Ishikawa (cell line): ENCODE data around the gene FITM2.
A peak's percentile ranks its signal among the peaks of the same experiment; 100 is the strongest.

Experiments
- CEBPB ChIP-seq: IDR thresholded peaks from 2 replicates; pipeline ENCODE4 v1.6.1; 2012
- CREB1 ChIP-seq: IDR thresholded peaks from 2 replicates; pipeline ENCODE4 v1.6.1; 2012; ENCODE audit warnings: low read depth
- EGR1 ChIP-seq: IDR thresholded peaks from 2 replicates; pipeline ENCODE4 v1.6.1; 2012
- EP300 ChIP-seq: IDR thresholded peaks from 2 replicates; pipeline ENCODE4 v1.6.1; 2012; ENCODE audit warnings: borderline replicate concordance
- FOXM1 ChIP-seq: IDR thresholded peaks from 2 replicates; pipeline ENCODE4 v1.6.1; 2012; ENCODE audit warnings: low read depth, borderline replicate concordance
- NFIC ChIP-seq: IDR thresholded peaks from 2 replicates; pipeline ENCODE4 v1.6.1; 2012
- RAD21 ChIP-seq: IDR thresholded peaks from 2 replicates; pipeline ENCODE4 v1.6.1; 2012; ENCODE audit warnings: low read depth
- TAF1 ChIP-seq: IDR thresholded peaks from 2 replicates; pipeline ENCODE4 v1.6.1; 2012; ENCODE audit warnings: low read depth, mild to moderate bottlenecking
- TCF12 ChIP-seq: IDR thresholded peaks from 2 replicates; pipeline ENCODE4 v1.6.1; 2012; ENCODE audit warnings: low read depth
- TEAD4 ChIP-seq: IDR thresholded peaks from 2 replicates; pipeline ENCODE4 v1.6.1; 2012
- YY1 ChIP-seq: IDR thresholded peaks from 2 replicates; pipeline ENCODE4 v1.6.1; 2012; ENCODE audit warnings: low read depth
- ZBTB7A ChIP-seq: IDR thresholded peaks from 2 replicates; pipeline ENCODE4 v1.6.1; 2012; ENCODE audit warnings: low read depth
- TF ChIP-seq, protein P1 (sequence below): IDR thresholded peaks from 2 replicates; pipeline ENCODE4 v1.6.1; 2012
- TF ChIP-seq, protein P2 (sequence below): IDR thresholded peaks from 2 replicates; pipeline ENCODE4 v1.6.1; 2012
- TF ChIP-seq, protein P3 (sequence below): IDR thresholded peaks from 2 replicates; pipeline ENCODE4 v1.6.1; 2012; ENCODE audit warnings: low read depth, mild to moderate bottlenecking

Gene FITM2

DNA sequence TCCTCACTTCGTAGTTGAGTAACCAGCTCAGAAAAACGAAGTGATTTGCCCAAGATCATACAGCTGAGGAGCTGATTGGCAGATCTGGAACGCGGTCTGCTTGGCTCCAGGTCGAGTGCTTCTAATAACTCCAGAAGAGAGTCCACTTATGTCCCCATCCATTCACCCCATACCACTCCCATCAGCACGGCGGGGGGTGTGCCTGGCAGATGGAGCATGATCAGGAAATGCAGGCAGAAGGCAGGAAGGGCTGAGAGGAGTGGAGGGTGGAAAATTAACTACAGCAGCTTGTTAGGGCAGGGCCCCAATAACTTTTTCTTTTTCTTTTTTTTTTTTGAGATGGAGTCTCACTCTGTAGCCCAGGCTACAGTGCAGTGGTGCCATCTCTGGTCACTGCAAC lies 15.0 kb downstream of the FITM2 start:
- TF ChIP-seq TEAD4 (no peak), NFIC (no peak), TAF1 (no peak), ZBTB7A (no peak), EGR1 (no peak), RAD21 (no peak)
- TF ChIP-seq, protein P1, sequence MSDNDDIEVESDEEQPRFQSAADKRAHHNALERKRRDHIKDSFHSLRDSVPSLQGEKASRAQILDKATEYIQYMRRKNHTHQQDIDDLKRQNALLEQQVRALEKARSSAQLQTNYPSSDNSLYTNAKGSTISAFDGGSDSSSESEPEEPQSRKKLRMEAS: no peak
- TF ChIP-seq, protein P2, sequence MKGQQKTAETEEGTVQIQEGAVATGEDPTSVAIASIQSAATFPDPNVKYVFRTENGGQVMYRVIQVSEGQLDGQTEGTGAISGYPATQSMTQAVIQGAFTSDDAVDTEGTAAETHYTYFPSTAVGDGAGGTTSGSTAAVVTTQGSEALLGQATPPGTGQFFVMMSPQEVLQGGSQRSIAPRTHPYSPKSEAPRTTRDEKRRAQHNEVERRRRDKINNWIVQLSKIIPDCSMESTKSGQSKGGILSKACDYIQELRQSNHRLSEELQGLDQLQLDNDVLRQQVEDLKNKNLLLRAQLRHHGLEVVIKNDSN: no peak

DNA sequence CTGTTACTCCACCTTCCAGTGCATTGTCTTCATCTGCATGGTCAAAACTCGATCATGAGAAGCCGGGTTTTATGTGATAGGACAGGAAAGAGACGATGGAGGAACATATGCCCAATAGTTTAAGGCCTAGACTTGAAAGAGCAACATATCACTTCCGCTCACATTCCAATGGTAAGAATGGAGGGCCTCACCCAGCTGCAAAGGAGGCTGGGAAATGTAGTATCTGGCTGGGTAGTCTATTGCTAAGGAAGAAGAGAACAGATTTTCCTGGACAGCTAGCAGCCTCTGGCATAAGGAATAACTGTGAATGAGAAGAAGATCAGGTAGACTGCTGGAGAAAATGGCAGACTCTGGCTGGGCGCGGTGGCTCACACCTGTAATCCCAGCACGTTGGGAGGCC lies 19.2 kb downstream of the FITM2 start:
- TF ChIP-seq YY1: peak; percentile 44; the same call in 1 of the 2 replicates
- no peak for TF ChIP-seq TCF12

DNA sequence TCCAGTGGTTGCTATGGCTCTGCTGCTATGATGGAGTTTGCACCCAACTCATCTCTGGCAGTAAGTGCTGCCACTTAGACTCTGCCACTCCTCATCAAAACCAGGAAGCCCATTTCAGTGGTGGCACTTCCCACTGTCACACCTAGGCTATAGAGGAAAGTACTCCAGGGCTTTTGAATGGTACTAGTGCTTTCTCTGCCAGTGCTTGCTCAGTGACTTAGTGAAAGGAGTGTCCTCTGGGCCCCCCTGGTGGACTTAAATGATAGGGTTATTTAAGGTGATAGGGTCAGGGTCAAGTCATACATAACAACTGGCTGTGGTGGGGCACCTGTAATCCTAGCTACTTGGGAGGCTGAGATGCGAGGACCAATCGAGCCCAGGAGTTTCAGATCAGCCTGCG lies 22.8 kb downstream of the FITM2 start:
- TF ChIP-seq RAD21: no peak
- TF ChIP-seq, protein P2: no peak
- TF ChIP-seq YY1: no peak
- no peak for TF ChIP-seq FOXM1
- no peak for TF ChIP-seq CEBPB
- TF ChIP-seq, protein P1: no peak
- no peak for TF ChIP-seq CREB1
- no peak for TF ChIP-seq EGR1
- TF ChIP-seq, protein P3, sequence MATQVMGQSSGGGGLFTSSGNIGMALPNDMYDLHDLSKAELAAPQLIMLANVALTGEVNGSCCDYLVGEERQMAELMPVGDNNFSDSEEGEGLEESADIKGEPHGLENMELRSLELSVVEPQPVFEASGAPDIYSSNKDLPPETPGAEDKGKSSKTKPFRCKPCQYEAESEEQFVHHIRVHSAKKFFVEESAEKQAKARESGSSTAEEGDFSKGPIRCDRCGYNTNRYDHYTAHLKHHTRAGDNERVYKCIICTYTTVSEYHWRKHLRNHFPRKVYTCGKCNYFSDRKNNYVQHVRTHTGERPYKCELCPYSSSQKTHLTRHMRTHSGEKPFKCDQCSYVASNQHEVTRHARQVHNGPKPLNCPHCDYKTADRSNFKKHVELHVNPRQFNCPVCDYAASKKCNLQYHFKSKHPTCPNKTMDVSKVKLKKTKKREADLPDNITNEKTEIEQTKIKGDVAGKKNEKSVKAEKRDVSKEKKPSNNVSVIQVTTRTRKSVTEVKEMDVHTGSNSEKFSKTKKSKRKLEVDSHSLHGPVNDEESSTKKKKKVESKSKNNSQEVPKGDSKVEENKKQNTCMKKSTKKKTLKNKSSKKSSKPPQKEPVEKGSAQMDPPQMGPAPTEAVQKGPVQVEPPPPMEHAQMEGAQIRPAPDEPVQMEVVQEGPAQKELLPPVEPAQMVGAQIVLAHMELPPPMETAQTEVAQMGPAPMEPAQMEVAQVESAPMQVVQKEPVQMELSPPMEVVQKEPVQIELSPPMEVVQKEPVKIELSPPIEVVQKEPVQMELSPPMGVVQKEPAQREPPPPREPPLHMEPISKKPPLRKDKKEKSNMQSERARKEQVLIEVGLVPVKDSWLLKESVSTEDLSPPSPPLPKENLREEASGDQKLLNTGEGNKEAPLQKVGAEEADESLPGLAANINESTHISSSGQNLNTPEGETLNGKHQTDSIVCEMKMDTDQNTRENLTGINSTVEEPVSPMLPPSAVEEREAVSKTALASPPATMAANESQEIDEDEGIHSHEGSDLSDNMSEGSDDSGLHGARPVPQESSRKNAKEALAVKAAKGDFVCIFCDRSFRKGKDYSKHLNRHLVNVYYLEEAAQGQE: no peak
- TF ChIP-seq ZBTB7A: no peak
- TF ChIP-seq TEAD4: no peak
- no peak for TF ChIP-seq TCF12
- TF ChIP-seq TAF1: no peak
- TF ChIP-seq EP300: no peak

DNA sequence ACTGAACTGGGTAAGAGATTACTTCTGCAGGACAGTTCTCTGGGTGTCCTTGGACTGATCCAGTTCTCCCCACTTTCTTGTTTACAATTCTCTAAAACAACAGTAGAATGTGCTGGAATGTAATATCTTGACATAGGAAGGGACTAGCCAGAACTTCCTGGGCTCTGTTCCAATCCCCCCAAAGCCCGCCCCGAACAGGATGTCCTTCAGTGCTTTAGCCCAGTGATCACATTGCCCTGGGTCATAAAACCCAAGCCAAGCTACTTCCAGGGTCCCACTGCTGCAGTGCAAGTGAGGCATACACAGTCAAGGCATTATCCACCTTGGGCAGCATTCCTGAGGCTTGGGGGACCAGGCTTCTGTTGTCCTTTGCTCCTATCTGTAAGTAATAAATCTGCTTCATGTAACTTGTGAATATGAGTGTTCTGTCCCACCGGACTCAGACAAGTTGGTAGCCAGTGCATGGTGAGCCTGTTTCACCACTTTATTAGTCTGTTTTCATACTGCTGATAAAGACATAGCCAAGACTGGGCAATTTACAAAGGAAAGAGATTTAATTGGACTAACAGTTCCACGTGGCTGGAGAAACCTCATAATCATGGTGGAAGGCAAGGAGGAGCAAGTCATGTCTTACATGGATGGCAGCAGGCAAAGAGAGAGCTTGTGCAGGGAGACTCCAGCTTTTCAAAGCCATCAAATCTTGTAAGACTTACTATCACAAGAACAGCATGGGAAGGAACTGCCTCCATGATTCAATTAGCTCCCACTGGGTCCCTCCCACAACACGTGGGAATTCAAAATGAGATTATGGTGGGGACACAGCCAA lies 23.5 kb downstream of the FITM2 start:
- TF ChIP-seq TEAD4 (no peak), RAD21 (no peak), NFIC (no peak), EP300 (no peak), CEBPB (no peak), TCF12 (no peak)
- TF ChIP-seq, protein P3: no peak

DNA sequence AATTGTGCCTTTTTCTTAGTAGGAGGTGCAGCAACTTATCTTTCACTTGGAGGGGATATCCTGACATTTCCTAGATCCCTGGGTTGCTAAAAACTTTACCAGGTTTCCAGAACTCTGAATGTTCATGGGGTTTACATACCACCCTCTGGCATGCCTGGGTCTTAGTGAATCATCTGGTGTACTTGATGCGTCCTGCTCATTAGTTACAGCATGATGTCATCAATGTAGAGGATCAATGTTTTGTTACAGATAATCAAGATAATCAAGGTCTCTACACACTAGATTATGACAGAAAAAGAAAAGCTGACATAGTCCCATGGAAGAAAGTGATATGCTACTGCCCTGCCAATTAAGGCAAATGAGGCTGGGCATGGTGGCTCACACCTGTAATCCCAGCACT lies 27.0 kb downstream of the FITM2 start:
- TF ChIP-seq TCF12 (no peak), FOXM1 (no peak), RAD21 (no peak), YY1 (no peak), ZBTB7A (no peak), EGR1 (no peak), CEBPB (no peak), TEAD4 (no peak), CREB1 (no peak), TAF1 (no peak), EP300 (no peak), NFIC (no peak)
- TF ChIP-seq, protein P3: no peak
- TF ChIP-seq, protein P2: no peak
- TF ChIP-seq, protein P1: no peak
